A549 (cell line): ENCODE measurements around the gene LMNB1.

Experiments
- FOSB ChIP-seq: fragments of 250-450 bp; sonication (Bioruptor Pico); IDR thresholded peaks from 2 replicates; pipeline ENCODE4 v1.5.0; 2020; ENCODE audit warnings: mild to moderate bottlenecking, moderate library complexity
- MYC ChIP-seq: IDR thresholded peaks from 2 replicates; pipeline ENCODE4 v1.6.1; 2012; ENCODE audit warnings: mild to moderate bottlenecking, inconsistent platforms, low read length, improper control_type of control experiment, borderline replicate concordance
- POLR2A ChIP-seq: IDR thresholded peaks from 2 replicates; pipeline ENCODE4 v1.6.1; 2012; ENCODE audit warnings: mild to moderate bottlenecking, low read length
- POLR2AphosphoS2 ChIP-seq: conservative IDR thresholded peaks from 2 replicates; pipeline ENCODE4 v1.6.1; 2012; ENCODE audit warnings: low read length, improper control_type of control experiment, inconsistent platforms
- RNF2 ChIP-seq: fragments of 200-600 bp; sonication (generic); IDR thresholded peaks from 2 replicates; pipeline ENCODE4 v1.6.1; 2016; ENCODE audit warnings: low read depth, mild to moderate bottlenecking, antibody characterized with exemption, moderate library complexity, borderline replicate concordance
- SMC3 ChIP-seq: fragments of >200 bp; sonication (Bioruptor Twin); formaldehyde crosslinking; IDR thresholded peaks from 3 replicates; pipeline ENCODE4 v1.6.1; 2018; ENCODE audit warnings: inconsistent platforms
- ZFP36 ChIP-seq: fragments of 450-650 bp; IDR thresholded peaks from 2 replicates; pipeline ENCODE4 v1.6.1; 2014; ENCODE audit warnings: borderline replicate concordance; ENCODE audit not compliant: partially characterized antibody
- ZNF302 ChIP-seq: fragments of 250-450 bp; sonication (Bioruptor Pico); IDR thresholded peaks from 2 replicates; pipeline ENCODE4 v1.9.0; 2021; ENCODE audit warnings: inconsistent platforms, mild to moderate bottlenecking, moderate library complexity
- TF ChIP-seq, protein P1 (sequence below): fragments of >200 bp; sonication (Bioruptor Twin); formaldehyde crosslinking; IDR thresholded peaks from 3 replicates; pipeline ENCODE4 v1.5.1; 2016
- TF ChIP-seq, protein P2 (sequence below): fragments of 450-650 bp; IDR thresholded peaks from 2 replicates; pipeline ENCODE4 v1.6.1; 2014; ENCODE audit warnings: antibody characterized with exemption

DNA sequence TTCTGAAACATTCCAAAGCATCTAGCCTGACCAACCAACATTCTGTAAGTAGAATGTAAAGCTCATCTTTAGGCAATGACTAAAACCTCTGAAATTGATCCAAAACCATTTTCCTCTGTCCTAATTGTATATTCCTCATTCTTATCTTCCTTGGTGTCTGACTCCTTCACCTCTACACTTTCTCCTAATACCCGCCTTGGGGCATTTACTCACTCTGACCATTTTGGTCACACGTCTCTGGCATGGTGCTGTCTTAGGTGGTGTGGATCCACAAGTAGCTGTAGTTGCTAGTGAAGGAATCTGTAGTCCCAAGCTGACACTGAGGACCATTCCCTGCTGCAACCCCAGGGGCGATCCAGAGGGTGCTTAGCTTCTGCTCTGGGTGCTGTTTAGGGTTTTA is 40.8 kb upstream of the LMNB1 start:
- TF ChIP-seq, protein P1, sequence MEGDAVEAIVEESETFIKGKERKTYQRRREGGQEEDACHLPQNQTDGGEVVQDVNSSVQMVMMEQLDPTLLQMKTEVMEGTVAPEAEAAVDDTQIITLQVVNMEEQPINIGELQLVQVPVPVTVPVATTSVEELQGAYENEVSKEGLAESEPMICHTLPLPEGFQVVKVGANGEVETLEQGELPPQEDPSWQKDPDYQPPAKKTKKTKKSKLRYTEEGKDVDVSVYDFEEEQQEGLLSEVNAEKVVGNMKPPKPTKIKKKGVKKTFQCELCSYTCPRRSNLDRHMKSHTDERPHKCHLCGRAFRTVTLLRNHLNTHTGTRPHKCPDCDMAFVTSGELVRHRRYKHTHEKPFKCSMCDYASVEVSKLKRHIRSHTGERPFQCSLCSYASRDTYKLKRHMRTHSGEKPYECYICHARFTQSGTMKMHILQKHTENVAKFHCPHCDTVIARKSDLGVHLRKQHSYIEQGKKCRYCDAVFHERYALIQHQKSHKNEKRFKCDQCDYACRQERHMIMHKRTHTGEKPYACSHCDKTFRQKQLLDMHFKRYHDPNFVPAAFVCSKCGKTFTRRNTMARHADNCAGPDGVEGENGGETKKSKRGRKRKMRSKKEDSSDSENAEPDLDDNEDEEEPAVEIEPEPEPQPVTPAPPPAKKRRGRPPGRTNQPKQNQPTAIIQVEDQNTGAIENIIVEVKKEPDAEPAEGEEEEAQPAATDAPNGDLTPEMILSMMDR, result no peak
- TF ChIP-seq ZNF302 (no peak), POLR2A (no peak), RNF2 (no peak), POLR2AphosphoS2 (no peak), ZFP36 (no peak), MYC (no peak), FOSB (no peak), SMC3 (no peak)
- TF ChIP-seq, protein P2, sequence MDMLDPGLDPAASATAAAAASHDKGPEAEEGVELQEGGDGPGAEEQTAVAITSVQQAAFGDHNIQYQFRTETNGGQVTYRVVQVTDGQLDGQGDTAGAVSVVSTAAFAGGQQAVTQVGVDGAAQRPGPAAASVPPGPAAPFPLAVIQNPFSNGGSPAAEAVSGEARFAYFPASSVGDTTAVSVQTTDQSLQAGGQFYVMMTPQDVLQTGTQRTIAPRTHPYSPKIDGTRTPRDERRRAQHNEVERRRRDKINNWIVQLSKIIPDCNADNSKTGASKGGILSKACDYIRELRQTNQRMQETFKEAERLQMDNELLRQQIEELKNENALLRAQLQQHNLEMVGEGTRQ, result no peak
